Gastroesophageal sphincter (tissue), 3 donors: Measurements from ENCODE around the gene ZNF155.

Experiments used
- CTCF ChIP-seq, 4 experiments: fragments of 200-600 bp in 2 of 4; fragments of 450-650 bp in 2 of 4; sonication (generic) in 1 of 4; IDR thresholded peaks; one replicate each; pipeline ENCODE4 v1.5.1; 2017 to 2019; ENCODE audit warnings: antibody characterized with exemption in 4 of 4, mild to moderate bottlenecking in 2 of 4, moderate library complexity in 2 of 4
- EP300 ChIP-seq: sonication (generic); formaldehyde crosslinking; IDR thresholded peaks from one replicate; pipeline ENCODE4 v1.6.1; 2017; ENCODE audit warnings: antibody characterized with exemption, mild to moderate bottlenecking
- POLR2A ChIP-seq, 2 donors: fragments of 450-650 bp; IDR thresholded peaks; one replicate each; pipeline ENCODE4 v1.6.1; 2017; ENCODE audit warnings: antibody characterized with exemption in 2 of 2, mild to moderate bottlenecking in 2 of 2, moderate library complexity in 1 of 2
- POLR2AphosphoS5 ChIP-seq: sonication (generic); formaldehyde crosslinking; IDR thresholded peaks from one replicate; pipeline ENCODE4 v1.6.1; 2017; ENCODE audit warnings: antibody characterized with exemption

GRCh38 chr19:44025217-44025936, 41.4 kb downstream of the ZNF155 start, which contains the start of gene ZNF222:
- no peak for TF ChIP-seq CTCF (IDR thresholded peaks at IDR 0.05)
- TF ChIP-seq POLR2AphosphoS5: peak; percentile 26
- TF ChIP-seq POLR2A (IDR thresholded peaks at IDR 0.05): no peak
- no peak for TF ChIP-seq EP300
